ENCODE measurements around the gene PAX8.
"Not testable (repeated sequence)": the region's sequence is repeated elsewhere in the genome, so short reads cannot be mapped to it uniquely, and the experiment has no call there.

The PAX8 gene

GRCh38 chr2:113305146-113305545, 26.4 kb upstream of the PAX8 start:
- DNase-seq (ENCODE audit: insufficient read length): no peak
- TF ChIP-seq TAF1 (IDR thresholded peaks at IDR 0.05; ENCODE audit: borderline replicate concordance, low read depth, low read length) (no peak), POLR2A (IDR thresholded peaks at IDR 0.05; ENCODE audit: low read depth, low read length) (no peak), POLR2AphosphoS5 (IDR thresholded peaks at IDR 0.05; ENCODE audit: low read depth, low read length) (no peak)
- no peak for FAIRE-seq

- no peak for DNase-seq (ENCODE audit: insufficient read length)
- no peak for FAIRE-seq
- TF ChIP-seq POLR2AphosphoS5 (IDR thresholded peaks at IDR 0.05; ENCODE audit: low read depth, low read length) (no peak), POLR2A (IDR thresholded peaks at IDR 0.05; ENCODE audit: low read depth, low read length) (no peak), TAF1 (IDR thresholded peaks at IDR 0.05; ENCODE audit: borderline replicate concordance, low read depth, low read length) (no peak)
Observed at GRCh38 chr2:113304702-113305101, 26.0 kb upstream of the PAX8 start.

- DNase-seq (ENCODE audit: insufficient read length); FAIRE-seq: not testable (repeated sequence)
Observed at GRCh38 chr2:113302216-113302980, 23.7 kb upstream of the PAX8 start.

- no peak for TF ChIP-seq POLR2A (IDR thresholded peaks at IDR 0.05; ENCODE audit: low read depth, low read length)
- no peak for TF ChIP-seq TAF1 (IDR thresholded peaks at IDR 0.05; ENCODE audit: borderline replicate concordance, low read depth, low read length)
- TF ChIP-seq POLR2AphosphoS5 (IDR thresholded peaks at IDR 0.05; ENCODE audit: low read depth, low read length): no peak
- FAIRE-seq (no peak), DNase-seq (ENCODE audit: insufficient read length) (no peak)
Observed at GRCh38 chr2:113300281-113300680, 21.6 kb upstream of the PAX8 start.

- FAIRE-seq (no peak), DNase-seq (ENCODE audit: insufficient read length) (no peak)
- TF ChIP-seq POLR2AphosphoS5 (IDR thresholded peaks at IDR 0.05; ENCODE audit: low read depth, low read length): no peak
- TF ChIP-seq POLR2A (IDR thresholded peaks at IDR 0.05; ENCODE audit: low read depth, low read length): no peak
- TF ChIP-seq TAF1 (IDR thresholded peaks at IDR 0.05; ENCODE audit: borderline replicate concordance, low read depth, low read length): no peak
Observed at GRCh38 chr2:113298176-113298575, 19.5 kb upstream of the PAX8 start.

- not testable (repeated sequence) for FAIRE-seq; DNase-seq (ENCODE audit: insufficient read length)
Observed at GRCh38 chr2:113297590-113297989, 18.9 kb upstream of the PAX8 start.

- DNase-seq (ENCODE audit: insufficient read length): no peak
- TF ChIP-seq POLR2AphosphoS5 (IDR thresholded peaks at IDR 0.05; ENCODE audit: low read depth, low read length) (no peak), POLR2A (IDR thresholded peaks at IDR 0.05; ENCODE audit: low read depth, low read length) (no peak)
- no peak for FAIRE-seq
Observed at GRCh38 chr2:113291191-113291590, 12.5 kb upstream of the PAX8 start.

- FAIRE-seq; DNase-seq (ENCODE audit: insufficient read length): not testable (repeated sequence)
Observed at GRCh38 chr2:113288674-113289149, 10.0 kb upstream of the PAX8 start.

- not testable (repeated sequence) for DNase-seq (ENCODE audit: insufficient read length); FAIRE-seq
Observed at GRCh38 chr2:113288117-113288673, 9.5 kb upstream of the PAX8 start.

- FAIRE-seq: no peak
- no peak for DNase-seq (ENCODE audit: insufficient read length)
- TF ChIP-seq POLR2A (IDR thresholded peaks at IDR 0.05; ENCODE audit: low read depth, low read length) (no peak), TAF1 (IDR thresholded peaks at IDR 0.05; ENCODE audit: borderline replicate concordance, low read depth, low read length) (no peak), POLR2AphosphoS5 (IDR thresholded peaks at IDR 0.05; ENCODE audit: low read depth, low read length) (no peak)
Observed at GRCh38 chr2:113285816-113286215, 7.1 kb upstream of the PAX8 start.

GRCh38 chr2:113284999-113285398, 6.3 kb upstream of the PAX8 start:
- not testable (repeated sequence) for FAIRE-seq; DNase-seq (ENCODE audit: insufficient read length)

GRCh38 chr2:113284476-113284875, 5.8 kb upstream of the PAX8 start:
- TF ChIP-seq TAF1 (IDR thresholded peaks at IDR 0.05; ENCODE audit: borderline replicate concordance, low read depth, low read length) (no peak), POLR2A (IDR thresholded peaks at IDR 0.05; ENCODE audit: low read depth, low read length) (no peak)
- FAIRE-seq: no peak
- no peak for DNase-seq (ENCODE audit: insufficient read length)

GRCh38 chr2:113283704-113284284, 5.1 kb upstream of the PAX8 start:
- FAIRE-seq: no peak
- DNase-seq (ENCODE audit: insufficient read length): no peak

More at GRCh38 chr2:113283704-113284284, 5.1 kb upstream of the PAX8 start:
- TF ChIP-seq POLR2A (IDR thresholded peaks at IDR 0.05; ENCODE audit: low read depth, low read length) (no peak), POLR2AphosphoS5 (IDR thresholded peaks at IDR 0.05; ENCODE audit: low read depth, low read length) (no peak), TAF1 (IDR thresholded peaks at IDR 0.05; ENCODE audit: borderline replicate concordance, low read depth, low read length) (no peak)

Data from GM12892 (cell line).